K562 (cell line): ENCODE measurements around the gene ST3GAL3. TPM values are rescaled to one million over a fixed set of nuclear protein-coding genes. Genes with fewer than 3 reads are reported as not detected.
A peak's percentile ranks its signal among the peaks of the same experiment; 100 is the strongest.

Source experiments
- ATAC-seq: fragments of 200-7000 bp; cut with Tn5 transposase; 3 replicates; pipeline ENCODE4 v1.9.1; 2020; ENCODE audit warnings: moderate library complexity
- BruUV-seq: library from RNA; stranded (reverse); fragments of 400-500 nt; replicated peaks from 2 replicates; lab custom pipeline; 2021; lab: Mats Ljungman, UMichigan
- CTCF ChIA-PET: fragments of 300-600 bp; formaldehyde crosslinking; extraction: SDS; loops from one replicate; lab custom pipeline; 2021; ENCODE audit warnings: low intra/inter-chr PET ratio; lab: Yijun Ruan, JAX
- POLR2A ChIA-PET: fragments of 300-600, 350-650 bp; sonication (Branson Sonifier 250); formaldehyde crosslinking; extraction: SDS; loops from one replicate; lab custom pipeline; 2021; ENCODE audit warnings: antibody characterized with exemption, inconsistent platforms; lab: Yijun Ruan, JAX
- DNase-seq, 4 experiments: peaks; one replicate each; pipeline versions ENCODE4 v3.0.0 to v3.0.0-alpha.2; 2011 to 2018; ENCODE audit warnings: low spot score in 3 of 4, mixed read lengths in 3 of 4; ENCODE audit errors: extremely low read depth in 1 of 4
- FAIRE-seq: peaks from 2 replicates; lab custom pipeline; 2011; peaks lifted over from hg19 to GRCh38; lab: Jason Lieb, UNC
- H2AFZ ChIP-seq: 2 replicates; pipeline ENCODE4 v1.6.0; 2011; ENCODE audit warnings: low read depth, low read length, control low read depth, inconsistent platforms
- H3K27ac ChIP-seq: fragments of 200-600 bp; 3 replicates; pipeline ENCODE4 v1.8.0; 2011; ENCODE audit warnings: low read depth, mild to moderate bottlenecking, control low read depth, inconsistent platforms, low read length, moderate library complexity, mixed read lengths; ENCODE audit errors: extremely low read depth
- H3K27me3 ChIP-seq, 2 experiments: fragments of 300-600 bp in 1 of 2; 2 replicates in 1 of 2; 3 replicates in 1 of 2; pipeline versions ENCODE4 v1.6.0 to v1.8.0; 2011; ENCODE audit warnings: inconsistent platforms in 2 of 2, low read length in 2 of 2, mild to moderate bottlenecking in 1 of 2, mixed read lengths in 1 of 2, moderate library complexity in 1 of 2; ENCODE audit not compliant: control insufficient read depth in 2 of 2, insufficient read depth in 2 of 2
- H3K36me3 ChIP-seq: fragments of 300-600 bp; 3 replicates; pipeline ENCODE4 v1.8.0; 2011; ENCODE audit warnings: mild to moderate bottlenecking, low read length, inconsistent platforms; ENCODE audit not compliant: control insufficient read depth, insufficient read depth
- H3K4me1 ChIP-seq, 2 experiments: fragments of 200-600 bp in 1 of 2; replicated peaks in 1 of 2; 2 replicates in 1 of 2; 3 replicates in 1 of 2; pipeline versions ENCODE4 v1.5.1 to v1.8.0; 2011; ENCODE audit warnings: inconsistent platforms in 2 of 2, low read length in 2 of 2, mild to moderate bottlenecking in 1 of 2, mixed read lengths in 1 of 2, moderate library complexity in 1 of 2; ENCODE audit not compliant: control insufficient read depth in 2 of 2, insufficient read depth in 2 of 2
- H3K4me2 ChIP-seq: 2 replicates; pipeline ENCODE4 v1.6.1; 2011; ENCODE audit warnings: low read length, control low read depth, inconsistent platforms, mixed read lengths; ENCODE audit not compliant: insufficient read depth
- H3K4me3 ChIP-seq: fragments of 200-600 bp; sonication (generic), shearing (Covaris generic); 2 replicates; pipeline ENCODE4 v1.5.1; 2016; ENCODE audit warnings: control low read depth, inconsistent platforms
- H3K79me2 ChIP-seq: fragments of 200-600 bp; 3 replicates; pipeline ENCODE4 v1.8.0; 2011; ENCODE audit warnings: low read length, inconsistent platforms; ENCODE audit not compliant: control insufficient read depth, insufficient read depth
- H3K9ac ChIP-seq, 2 experiments: 2 replicates each; pipeline versions ENCODE4 v1.6.0 to v1.6.1; 2011; ENCODE audit warnings: low read depth in 2 of 2, low read length in 2 of 2, control low read depth in 1 of 2, inconsistent platforms in 1 of 2, mild to moderate bottlenecking in 1 of 2, mixed read lengths in 1 of 2; ENCODE audit not compliant: insufficient read depth in 1 of 2
- H3K9me1 ChIP-seq: one replicate; pipeline ENCODE4 v1.6.0; 2011; ENCODE audit warnings: inconsistent platforms, mild to moderate bottlenecking, low read length, moderate library complexity; ENCODE audit not compliant: control insufficient read depth, insufficient read depth
- H3K9me3 ChIP-seq: replicated peaks from 2 replicates; pipeline ENCODE4 v1.5.1; 2011; ENCODE audit warnings: low read depth, low read length, inconsistent platforms; ENCODE audit not compliant: control insufficient read depth, insufficient read depth
- H4K20me1 ChIP-seq: replicated peaks from 2 replicates; pipeline ENCODE4 v1.6.1; 2011; ENCODE audit warnings: low read length, inconsistent platforms, mixed read lengths; ENCODE audit not compliant: control insufficient read depth, insufficient read depth
- PHF8 ChIP-seq: fragments of 200-600 bp; sonication (generic); IDR thresholded peaks from 2 replicates; pipeline ENCODE4 v1.6.1; 2012; ENCODE audit warnings: mixed run types, mild to moderate bottlenecking, inconsistent platforms, low read length, moderate library complexity, borderline replicate concordance
- ZBTB43 ChIP-seq: sonication (generic); formaldehyde crosslinking; IDR thresholded peaks from 2 replicates; pipeline ENCODE4 v1.8.0; 2023; ENCODE audit warnings: mild to moderate bottlenecking, missing genetic modification reagents
- ZNF274 ChIP-seq: IDR thresholded peaks from 2 replicates; pipeline ENCODE4 v1.6.1; 2011; ENCODE audit warnings: low read depth, mild to moderate bottlenecking, low read length, moderate library complexity, borderline replicate concordance
- WGBS: fragments of 100-300 bp; shearing (Covaris generic); methylation state at CpG from one replicate; pipeline ENCODE4 v1.1.6; 2016; ENCODE audit warnings: low coverage, mixed read lengths; ENCODE audit not compliant: insufficient coverage; ENCODE audit errors: missing lambda C conversion rate; 5-methylcytosine and 5-hydroxymethylcytosine counted together
- in situ Hi-C: fragments of 300-500 bp; cut with MboI; formaldehyde crosslinking; loops from 4 replicates; pipeline ENCODE4 v1.15.0; 2018; ENCODE audit warnings: inconsistent platforms, mixed read lengths
- intact Hi-C: fragments of 100-400 bp; cut with micrococcal nuclease; formaldehyde crosslinking; loops from 2 replicates; pipeline ENCODE4 v1.14.2; 2022
- polyA plus RNA-seq, 8 experiments: library from polyadenylated mRNA; depleted of rRNA in 4 of 8; stranded (reverse) in 5 of 8; unstranded in 3 of 8; fragments of >200 nt; fragmentation: Nextera tagmentation in 2 of 8; fragmentation: Illumina TruSeq in 1 of 8; extraction: Ambion mirVana in 2 of 8; extraction: Trizol in 1 of 8; gene quantifications; 2 replicates each; pipeline versions ENCODE4 v1.2.1 to v1.2.3, GENCODE V29; 2011 to 2014; ENCODE audit warnings: inconsistent platforms in 1 of 8, missing spikeins in 1 of 8
- total RNA-seq, 7 experiments: library from RNA; depleted of rRNA in 6 of 7; stranded (reverse); fragments of >200 nt in 6 of 7; fragmentation: Illumina TruSeq in 2 of 7; extraction: Trizol in 2 of 7; gene quantifications; 2 replicates each; pipeline versions ENCODE4 v1.2.1 to v1.2.3, GENCODE V29; 2011 to 2021; ENCODE audit warnings: low replicate concordance in 1 of 7

ST3GAL3 gene
- total and polyA plus RNA-seq, 9 of the 15 experiments (the other 6 are each of a cell fraction or from before 2014, with no cell fraction given): 1.2 to 18.9 (median 11.0) TPM

- Histone ChIP-seq H3K4me1 (no peaks in the 10 kb centered on the region), H2AFZ (no peak overlapping the region), H3K27me3 (no peaks in the 10 kb centered on the region), H3K36me3 (peaks cover 8% of the 10 kb centered on the region; the same call in 1 of the 3 replicates)
- ATAC-seq: no peak
- in situ Hi-C loops: no loop called here
- TF ChIP-seq ZNF274 (no peak), ZBTB43 (CRISPR knock-in tag) (no peak), PHF8 (0 out of 2 replicates have a peak, but pooled peaks have one; percentile 4)
- TF ChIP-seq, all 486 proteins: peak for 1
- no peaks in the 10 kb centered on the region for H3K9me3 ChIP-seq
- no TSS peak for BruUV-seq
- CTCF ChIA-PET: no interaction called here
- H3K4me2 ChIP-seq: no peak overlapping the region
- H3K27ac ChIP-seq: no peak overlapping the region
- FAIRE-seq: no peak
- no peaks in the 10 kb centered on the region for H3K9me1 ChIP-seq
- 43% methylated on average over 3 of the region's 3 CpGs for WGBS
- DNase-seq: no peak
- no peaks in the 10 kb centered on the region for H4K20me1 ChIP-seq
- H3K9ac ChIP-seq: no peak overlapping the region
- intact Hi-C loops: no loop called here
- POLR2A ChIA-PET: no interaction called here
- H3K4me3 ChIP-seq: no peak overlapping the region
- no peaks in the 10 kb centered on the region for H3K79me2 ChIP-seq
These were observed 82.5 kb downstream of the ST3GAL3 start for GRCh38 chr1:43789604-43790550.
